ENCODE measurements around the gene RBM4.

DNA sequence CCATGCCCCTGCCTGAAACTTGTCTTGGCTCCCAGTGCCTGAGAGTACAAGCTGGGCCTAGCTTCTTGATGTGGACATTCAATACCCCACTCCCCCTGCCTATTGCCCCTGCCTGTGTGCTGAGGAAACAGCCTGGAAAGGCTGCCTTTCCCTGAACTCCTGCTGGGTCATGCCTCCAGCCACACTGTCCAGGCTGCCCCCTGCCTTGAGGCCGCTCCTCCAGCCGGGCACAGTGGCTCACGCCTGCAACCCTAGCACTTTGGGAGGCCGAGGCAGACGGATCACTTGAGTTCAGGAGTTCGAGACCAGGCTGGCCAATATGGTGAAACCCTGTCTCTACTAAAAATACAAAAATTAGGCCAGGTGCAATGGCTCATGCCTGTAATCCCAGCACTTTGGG lies 35.4 kb upstream of the RBM4 start:
- TF ChIP-seq CREB1 (CRISPR knock-in tag; IDR thresholded peaks at IDR 0.05; ENCODE audit: low read depth) = no peak
- TF ChIP-seq EZH2 (IDR thresholded peaks at IDR 0.05; ENCODE audit: low read depth, unreplicated experiment) = no peak
- TF ChIP-seq, protein P1, sequence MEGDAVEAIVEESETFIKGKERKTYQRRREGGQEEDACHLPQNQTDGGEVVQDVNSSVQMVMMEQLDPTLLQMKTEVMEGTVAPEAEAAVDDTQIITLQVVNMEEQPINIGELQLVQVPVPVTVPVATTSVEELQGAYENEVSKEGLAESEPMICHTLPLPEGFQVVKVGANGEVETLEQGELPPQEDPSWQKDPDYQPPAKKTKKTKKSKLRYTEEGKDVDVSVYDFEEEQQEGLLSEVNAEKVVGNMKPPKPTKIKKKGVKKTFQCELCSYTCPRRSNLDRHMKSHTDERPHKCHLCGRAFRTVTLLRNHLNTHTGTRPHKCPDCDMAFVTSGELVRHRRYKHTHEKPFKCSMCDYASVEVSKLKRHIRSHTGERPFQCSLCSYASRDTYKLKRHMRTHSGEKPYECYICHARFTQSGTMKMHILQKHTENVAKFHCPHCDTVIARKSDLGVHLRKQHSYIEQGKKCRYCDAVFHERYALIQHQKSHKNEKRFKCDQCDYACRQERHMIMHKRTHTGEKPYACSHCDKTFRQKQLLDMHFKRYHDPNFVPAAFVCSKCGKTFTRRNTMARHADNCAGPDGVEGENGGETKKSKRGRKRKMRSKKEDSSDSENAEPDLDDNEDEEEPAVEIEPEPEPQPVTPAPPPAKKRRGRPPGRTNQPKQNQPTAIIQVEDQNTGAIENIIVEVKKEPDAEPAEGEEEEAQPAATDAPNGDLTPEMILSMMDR (conservative IDR thresholded peaks at IDR 0.05; ENCODE audit: low read depth in 2 of 2) = no peak
- no peak for TF ChIP-seq JUNB (IDR thresholded peaks at IDR 0.05; ENCODE audit: unreplicated experiment)
- TF ChIP-seq POLR2AphosphoS5 (IDR thresholded peaks at IDR 0.05; ENCODE audit: low read depth) = no peak
- TF ChIP-seq, protein P2, sequence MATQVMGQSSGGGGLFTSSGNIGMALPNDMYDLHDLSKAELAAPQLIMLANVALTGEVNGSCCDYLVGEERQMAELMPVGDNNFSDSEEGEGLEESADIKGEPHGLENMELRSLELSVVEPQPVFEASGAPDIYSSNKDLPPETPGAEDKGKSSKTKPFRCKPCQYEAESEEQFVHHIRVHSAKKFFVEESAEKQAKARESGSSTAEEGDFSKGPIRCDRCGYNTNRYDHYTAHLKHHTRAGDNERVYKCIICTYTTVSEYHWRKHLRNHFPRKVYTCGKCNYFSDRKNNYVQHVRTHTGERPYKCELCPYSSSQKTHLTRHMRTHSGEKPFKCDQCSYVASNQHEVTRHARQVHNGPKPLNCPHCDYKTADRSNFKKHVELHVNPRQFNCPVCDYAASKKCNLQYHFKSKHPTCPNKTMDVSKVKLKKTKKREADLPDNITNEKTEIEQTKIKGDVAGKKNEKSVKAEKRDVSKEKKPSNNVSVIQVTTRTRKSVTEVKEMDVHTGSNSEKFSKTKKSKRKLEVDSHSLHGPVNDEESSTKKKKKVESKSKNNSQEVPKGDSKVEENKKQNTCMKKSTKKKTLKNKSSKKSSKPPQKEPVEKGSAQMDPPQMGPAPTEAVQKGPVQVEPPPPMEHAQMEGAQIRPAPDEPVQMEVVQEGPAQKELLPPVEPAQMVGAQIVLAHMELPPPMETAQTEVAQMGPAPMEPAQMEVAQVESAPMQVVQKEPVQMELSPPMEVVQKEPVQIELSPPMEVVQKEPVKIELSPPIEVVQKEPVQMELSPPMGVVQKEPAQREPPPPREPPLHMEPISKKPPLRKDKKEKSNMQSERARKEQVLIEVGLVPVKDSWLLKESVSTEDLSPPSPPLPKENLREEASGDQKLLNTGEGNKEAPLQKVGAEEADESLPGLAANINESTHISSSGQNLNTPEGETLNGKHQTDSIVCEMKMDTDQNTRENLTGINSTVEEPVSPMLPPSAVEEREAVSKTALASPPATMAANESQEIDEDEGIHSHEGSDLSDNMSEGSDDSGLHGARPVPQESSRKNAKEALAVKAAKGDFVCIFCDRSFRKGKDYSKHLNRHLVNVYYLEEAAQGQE (IDR thresholded peaks at IDR 0.05; ENCODE audit: unreplicated experiment) = no peak
- no peak for TF ChIP-seq NANOG (IDR thresholded peaks at IDR 0.05; ENCODE audit: borderline replicate concordance)
- no peak for TF ChIP-seq ZNF331 (CRISPR knock-in tag; IDR thresholded peaks at IDR 0.05; ENCODE audit: low read depth)
- TF ChIP-seq, protein P3, sequence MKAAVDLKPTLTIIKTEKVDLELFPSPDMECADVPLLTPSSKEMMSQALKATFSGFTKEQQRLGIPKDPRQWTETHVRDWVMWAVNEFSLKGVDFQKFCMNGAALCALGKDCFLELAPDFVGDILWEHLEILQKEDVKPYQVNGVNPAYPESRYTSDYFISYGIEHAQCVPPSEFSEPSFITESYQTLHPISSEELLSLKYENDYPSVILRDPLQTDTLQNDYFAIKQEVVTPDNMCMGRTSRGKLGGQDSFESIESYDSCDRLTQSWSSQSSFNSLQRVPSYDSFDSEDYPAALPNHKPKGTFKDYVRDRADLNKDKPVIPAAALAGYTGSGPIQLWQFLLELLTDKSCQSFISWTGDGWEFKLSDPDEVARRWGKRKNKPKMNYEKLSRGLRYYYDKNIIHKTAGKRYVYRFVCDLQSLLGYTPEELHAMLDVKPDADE (IDR thresholded peaks at IDR 0.05) = no peak

Measured in GM23338 (cell line).